GM12878 (cell line): ENCODE results near the gene GALNS. TPM values are rescaled to one million over a fixed set of nuclear protein-coding genes. Genes with fewer than 3 reads are reported as not detected.
A peak's percentile ranks its signal among the peaks of the same experiment; 100 is the strongest.

Experiments used
- BACH1 ChIP-seq: fragments of 450-650 bp; IDR thresholded peaks from 2 replicates; pipeline ENCODE4 v1.6.1; 2017; ENCODE audit warnings: mild to moderate bottlenecking, borderline replicate concordance
- CBFB ChIP-seq: IDR thresholded peaks from 2 replicates; pipeline ENCODE4 v1.6.1; 2016; ENCODE audit warnings: antibody characterized with exemption, low read depth
- CHD1 ChIP-seq: IDR thresholded peaks from 2 replicates; pipeline ENCODE4 v1.6.1; 2012; ENCODE audit warnings: low read depth, low read length, improper control_type of control experiment
- CREM ChIP-seq: IDR thresholded peaks from 2 replicates; pipeline ENCODE4 v1.6.1; 2014; ENCODE audit warnings: antibody characterized with exemption, low read depth
- HDAC2 ChIP-seq: fragments of 200-600 bp; sonication (generic); IDR thresholded peaks from 2 replicates; pipeline ENCODE4 v1.6.1; 2017
- IKZF2 ChIP-seq, 2 experiments: fragments of 450-650 bp; IDR thresholded peaks; 2 replicates each; pipeline ENCODE4 v1.6.1; 2017; ENCODE audit warnings: mild to moderate bottlenecking in 2 of 2, moderate library complexity in 2 of 2
- JUND ChIP-seq: IDR thresholded peaks from 2 replicates; pipeline ENCODE4 v1.6.1; 2012; ENCODE audit warnings: low read depth, mild to moderate bottlenecking, low read length, improper control_type of control experiment, moderate library complexity
- MEF2A ChIP-seq: IDR thresholded peaks from 2 replicates; pipeline ENCODE4 v1.6.1; 2011; ENCODE audit warnings: low read depth, mild to moderate bottlenecking, low read length, moderate library complexity; ENCODE audit not compliant: insufficient read depth
- NR2C2 ChIP-seq: IDR thresholded peaks from 2 replicates; pipeline ENCODE4 v1.6.1; 2011; ENCODE audit warnings: borderline replicate concordance, low read depth; ENCODE audit not compliant: control insufficient read depth, insufficient read length
- NRF1 ChIP-seq: conservative IDR thresholded peaks from 2 replicates; pipeline ENCODE4 v1.6.1; 2011; ENCODE audit warnings: mild to moderate bottlenecking, low read depth, low read length, improper control_type of control experiment
- RAD51 ChIP-seq: fragments of 450-650 bp; IDR thresholded peaks from 2 replicates; pipeline ENCODE4 v1.6.1; 2016; ENCODE audit warnings: moderate library complexity, mild to moderate bottlenecking, inconsistent platforms
- RB1 ChIP-seq: fragments of 450-650 bp; formaldehyde crosslinking; IDR thresholded peaks from 2 replicates; pipeline ENCODE4 v1.6.1; 2017; ENCODE audit warnings: mild to moderate bottlenecking, borderline replicate concordance
- RBBP5 ChIP-seq: fragments of 200-600 bp; sonication (generic); conservative IDR thresholded peaks from 2 replicates; pipeline ENCODE4 v1.6.1; 2016
- RUNX3 ChIP-seq: IDR thresholded peaks from 2 replicates; pipeline ENCODE4 v1.6.1; 2012; ENCODE audit warnings: low read length, inconsistent platforms
- SMAD1 ChIP-seq: fragments of 450-650 bp; IDR thresholded peaks from 2 replicates; pipeline ENCODE4 v1.6.1; 2018; ENCODE audit warnings: mild to moderate bottlenecking, low read depth; ENCODE audit not compliant: partially characterized antibody
- SMC3 ChIP-seq: IDR thresholded peaks from 2 replicates; pipeline ENCODE4 v1.6.1; 2011; ENCODE audit warnings: low read length, improper control_type of control experiment, borderline replicate concordance
- SP1 ChIP-seq: IDR thresholded peaks from one replicate; pipeline ENCODE4 v1.6.1; 2011; ENCODE audit warnings: low read depth, low read length
- SUZ12 ChIP-seq: fragments of 200-600 bp; sonication (generic); IDR thresholded peaks from one replicate; pipeline ENCODE4 v1.6.1; 2018; ENCODE audit warnings: antibody characterized with exemption, mild to moderate bottlenecking; ENCODE audit not compliant: unreplicated experiment
- TARDBP ChIP-seq: IDR thresholded peaks from 2 replicates; pipeline ENCODE4 v1.6.1; 2016; ENCODE audit warnings: borderline replicate concordance
- TBL1XR1 ChIP-seq: IDR thresholded peaks from 2 replicates; pipeline ENCODE4 v1.6.1; 2012; ENCODE audit warnings: low read depth, low read length, improper control_type of control experiment
- TCF12 ChIP-seq: IDR thresholded peaks from 2 replicates; pipeline ENCODE4 v1.6.1; 2011; ENCODE audit warnings: low read depth, mild to moderate bottlenecking, low read length
- YBX1 ChIP-seq: fragments of 450-650 bp; IDR thresholded peaks from 2 replicates; pipeline ENCODE4 v1.6.1; 2016; ENCODE audit warnings: antibody characterized with exemption
- YY1 ChIP-seq: IDR thresholded peaks from 2 replicates; pipeline ENCODE4 v1.6.1; 2011; ENCODE audit warnings: low read depth, mild to moderate bottlenecking, low read length
- polyA plus RNA-seq, 11 experiments: library from polyadenylated mRNA; depleted of rRNA in 4 of 11; unstranded in 6 of 11; stranded (reverse) in 5 of 11; fragments of >200 nt; fragmentation: Nextera tagmentation in 4 of 11; fragmentation: Illumina TruSeq in 1 of 11; extraction: Ambion mirVana in 4 of 11; extraction: Trizol in 1 of 11; gene quantifications; 1 replicate in 1 of 11; 2 replicates in 10 of 11; pipeline versions ENCODE4 v1.2.1 to v1.2.3, GENCODE V29; 2011 to 2016; ENCODE audit warnings: inconsistent platforms in 2 of 11, missing spikeins in 2 of 11, low read depth in 1 of 11
- total RNA-seq, 4 experiments: library from RNA; depleted of rRNA in 3 of 4; stranded (reverse); fragments of >200 nt in 3 of 4; fragmentation: Illumina TruSeq in 1 of 4; extraction: Trizol in 1 of 4; gene quantifications; 2 replicates each; pipeline versions ENCODE4 v1.2.1 to v1.2.3, GENCODE V29; 2013 to 2021
- TF ChIP-seq, protein P1 (sequence below): fragments of 450-650 bp; IDR thresholded peaks from 2 replicates; pipeline ENCODE4 v1.6.1; 2016; ENCODE audit warnings: mild to moderate bottlenecking
- TF ChIP-seq, protein P2 (sequence below): fragments of 450-650 bp; IDR thresholded peaks from 2 replicates; pipeline ENCODE4 v1.6.1; 2016; ENCODE audit warnings: mild to moderate bottlenecking
- TF ChIP-seq, protein P3 (sequence below): IDR thresholded peaks from 2 replicates; pipeline ENCODE4 v1.6.1; 2012; ENCODE audit warnings: mild to moderate bottlenecking, low read depth, low read length
- TF ChIP-seq, protein P4 (sequence below): fragments of 450-650 bp; IDR thresholded peaks from 2 replicates; pipeline ENCODE4 v1.6.1; 2017; ENCODE audit warnings: mild to moderate bottlenecking

GALNS gene
- total and polyA plus RNA-seq, 10 of the 15 experiments (the other 5 are each of a cell fraction or from before 2014, with no cell fraction given): 0.37 to 12.4 (median 5.3) TPM

- TF ChIP-seq JUND (no peak), CHD1 (no peak), CBFB (no peak), TCF12 (no peak), MEF2A (no peak), IKZF2 (IDR thresholded peaks at IDR 0.05) (no peak), CREM (no peak), HDAC2 (no peak), SMC3 (peak; percentile 62; the same call in 1 of the 2 replicates), SMAD1 (no peak), TBL1XR1 (no peak), YY1 (peak; percentile 69; the same call in 1 of the 2 replicates), NR2C2 (no peak), RB1 (no peak), RAD51 (no peak), RBBP5 (no peak), SP1 (no peak), BACH1 (no peak), SUZ12 (no peak), NRF1 (no peak), YBX1 (no peak), TARDBP (no peak), RUNX3 (peak; percentile 49; the same call in 1 of the 2 replicates)
- TF ChIP-seq, protein P1, sequence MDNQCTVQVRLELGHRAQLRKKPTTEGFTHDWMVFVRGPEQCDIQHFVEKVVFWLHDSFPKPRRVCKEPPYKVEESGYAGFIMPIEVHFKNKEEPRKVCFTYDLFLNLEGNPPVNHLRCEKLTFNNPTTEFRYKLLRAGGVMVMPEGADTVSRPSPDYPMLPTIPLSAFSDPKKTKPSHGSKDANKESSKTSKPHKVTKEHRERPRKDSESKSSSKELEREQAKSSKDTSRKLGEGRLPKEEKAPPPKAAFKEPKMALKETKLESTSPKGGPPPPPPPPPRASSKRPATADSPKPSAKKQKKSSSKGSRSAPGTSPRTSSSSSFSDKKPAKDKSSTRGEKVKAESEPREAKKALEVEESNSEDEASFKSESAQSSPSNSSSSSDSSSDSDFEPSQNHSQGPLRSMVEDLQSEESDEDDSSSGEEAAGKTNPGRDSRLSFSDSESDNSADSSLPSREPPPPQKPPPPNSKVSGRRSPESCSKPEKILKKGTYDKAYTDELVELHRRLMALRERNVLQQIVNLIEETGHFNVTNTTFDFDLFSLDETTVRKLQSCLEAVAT: no peak
- TF ChIP-seq, protein P2, sequence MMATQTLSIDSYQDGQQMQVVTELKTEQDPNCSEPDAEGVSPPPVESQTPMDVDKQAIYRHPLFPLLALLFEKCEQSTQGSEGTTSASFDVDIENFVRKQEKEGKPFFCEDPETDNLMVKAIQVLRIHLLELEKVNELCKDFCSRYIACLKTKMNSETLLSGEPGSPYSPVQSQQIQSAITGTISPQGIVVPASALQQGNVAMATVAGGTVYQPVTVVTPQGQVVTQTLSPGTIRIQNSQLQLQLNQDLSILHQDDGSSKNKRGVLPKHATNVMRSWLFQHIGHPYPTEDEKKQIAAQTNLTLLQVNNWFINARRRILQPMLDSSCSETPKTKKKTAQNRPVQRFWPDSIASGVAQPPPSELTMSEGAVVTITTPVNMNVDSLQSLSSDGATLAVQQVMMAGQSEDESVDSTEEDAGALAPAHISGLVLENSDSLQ: no peak
- TF ChIP-seq, protein P3, sequence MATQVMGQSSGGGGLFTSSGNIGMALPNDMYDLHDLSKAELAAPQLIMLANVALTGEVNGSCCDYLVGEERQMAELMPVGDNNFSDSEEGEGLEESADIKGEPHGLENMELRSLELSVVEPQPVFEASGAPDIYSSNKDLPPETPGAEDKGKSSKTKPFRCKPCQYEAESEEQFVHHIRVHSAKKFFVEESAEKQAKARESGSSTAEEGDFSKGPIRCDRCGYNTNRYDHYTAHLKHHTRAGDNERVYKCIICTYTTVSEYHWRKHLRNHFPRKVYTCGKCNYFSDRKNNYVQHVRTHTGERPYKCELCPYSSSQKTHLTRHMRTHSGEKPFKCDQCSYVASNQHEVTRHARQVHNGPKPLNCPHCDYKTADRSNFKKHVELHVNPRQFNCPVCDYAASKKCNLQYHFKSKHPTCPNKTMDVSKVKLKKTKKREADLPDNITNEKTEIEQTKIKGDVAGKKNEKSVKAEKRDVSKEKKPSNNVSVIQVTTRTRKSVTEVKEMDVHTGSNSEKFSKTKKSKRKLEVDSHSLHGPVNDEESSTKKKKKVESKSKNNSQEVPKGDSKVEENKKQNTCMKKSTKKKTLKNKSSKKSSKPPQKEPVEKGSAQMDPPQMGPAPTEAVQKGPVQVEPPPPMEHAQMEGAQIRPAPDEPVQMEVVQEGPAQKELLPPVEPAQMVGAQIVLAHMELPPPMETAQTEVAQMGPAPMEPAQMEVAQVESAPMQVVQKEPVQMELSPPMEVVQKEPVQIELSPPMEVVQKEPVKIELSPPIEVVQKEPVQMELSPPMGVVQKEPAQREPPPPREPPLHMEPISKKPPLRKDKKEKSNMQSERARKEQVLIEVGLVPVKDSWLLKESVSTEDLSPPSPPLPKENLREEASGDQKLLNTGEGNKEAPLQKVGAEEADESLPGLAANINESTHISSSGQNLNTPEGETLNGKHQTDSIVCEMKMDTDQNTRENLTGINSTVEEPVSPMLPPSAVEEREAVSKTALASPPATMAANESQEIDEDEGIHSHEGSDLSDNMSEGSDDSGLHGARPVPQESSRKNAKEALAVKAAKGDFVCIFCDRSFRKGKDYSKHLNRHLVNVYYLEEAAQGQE: no peak
- TF ChIP-seq, protein P4, sequence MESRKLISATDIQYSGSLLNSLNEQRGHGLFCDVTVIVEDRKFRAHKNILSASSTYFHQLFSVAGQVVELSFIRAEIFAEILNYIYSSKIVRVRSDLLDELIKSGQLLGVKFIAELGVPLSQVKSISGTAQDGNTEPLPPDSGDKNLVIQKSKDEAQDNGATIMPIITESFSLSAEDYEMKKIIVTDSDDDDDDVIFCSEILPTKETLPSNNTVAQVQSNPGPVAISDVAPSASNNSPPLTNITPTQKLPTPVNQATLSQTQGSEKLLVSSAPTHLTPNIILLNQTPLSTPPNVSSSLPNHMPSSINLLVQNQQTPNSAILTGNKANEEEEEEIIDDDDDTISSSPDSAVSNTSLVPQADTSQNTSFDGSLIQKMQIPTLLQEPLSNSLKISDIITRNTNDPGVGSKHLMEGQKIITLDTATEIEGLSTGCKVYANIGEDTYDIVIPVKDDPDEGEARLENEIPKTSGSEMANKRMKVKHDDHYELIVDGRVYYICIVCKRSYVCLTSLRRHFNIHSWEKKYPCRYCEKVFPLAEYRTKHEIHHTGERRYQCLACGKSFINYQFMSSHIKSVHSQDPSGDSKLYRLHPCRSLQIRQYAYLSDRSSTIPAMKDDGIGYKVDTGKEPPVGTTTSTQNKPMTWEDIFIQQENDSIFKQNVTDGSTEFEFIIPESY: no peak
Observed at GRCh38 chr16:88857728-88858339, 1.1 kb upstream of the GALNS start (continued).
